ENCODE measurements around the gene NEURL4.

GRCh38 chr17:7306911-7307685, 22.0 kb downstream of the NEURL4 start, which contains the start of gene EIF5A:
- TF ChIP-seq USF1 (IDR thresholded peaks at IDR 0.05; ENCODE audit: borderline replicate concordance, low read depth), result no peak
- TF ChIP-seq CTCF (IDR thresholded peaks at IDR 0.05), result no peak
- TF ChIP-seq POLR2AphosphoS5 (IDR thresholded peaks at IDR 0.05; ENCODE audit: low read depth, low read length), result peak; percentile 84
- no peak for TF ChIP-seq RAD21 (IDR thresholded peaks at IDR 0.05; ENCODE audit: low read length)

Data from SK-N-SH (cell line).